Upper lobe of right lung (tissue), 1 donor: ENCODE data around the gene CASK. TPM values are rescaled to one million over a fixed set of nuclear protein-coding genes. Genes with fewer than 3 reads are reported as not detected.

Source experiments
- ATAC-seq: fragments of 200-7000 bp; cut with Tn5 transposase; one replicate; pipeline ENCODE4 v1.9.1; 2020; ENCODE audit warnings: mild to moderate bottlenecking, moderate library complexity
- DNase-seq: peaks from one replicate; pipeline ENCODE4 v3.0.0-alpha.2; 2020
- H3K27ac ChIP-seq: fragments of 200-600 bp; one replicate; pipeline ENCODE4 v1.8.0; 2022
- H3K27me3 ChIP-seq: fragments of 200-600 bp; one replicate; pipeline ENCODE4 v1.8.0; 2022; ENCODE audit warnings: mild to moderate bottlenecking
- H3K36me3 ChIP-seq: fragments of 200-600 bp; one replicate; pipeline ENCODE4 v1.8.0; 2022
- H3K4me1 ChIP-seq: fragments of 200-600 bp; one replicate; pipeline ENCODE4 v1.8.0; 2022
- H3K4me3 ChIP-seq: fragments of 200-600 bp; one replicate; pipeline ENCODE4 v1.8.0; 2022; ENCODE audit warnings: mild to moderate bottlenecking
- H3K9me3 ChIP-seq: fragments of 200-600 bp; one replicate; pipeline ENCODE4 v1.8.0; 2022
- CTCF ChIP-seq: fragments of 200-600 bp; IDR thresholded peaks from one replicate; pipeline ENCODE4 v1.8.0; 2022; ENCODE audit warnings: antibody characterized with exemption
- intact Hi-C: fragments of 100-400 bp; cut with DNase I; formaldehyde crosslinking; loops from one replicate; pipeline ENCODE4 v1.11.0; 2022
- total RNA-seq: library from RNA; stranded (reverse); fragmentation: NEBNext Ultra II Directional; extraction: Animal tissue kit (Norgen Biotek cat#: 25700); gene quantifications from one replicate; pipeline ENCODE4 v1.2.1, GENCODE V29; 2021
- donor health status: DM: no; HTN: yes; CAD: no; lungs with severe emphysema.

Gene CASK
- total RNA-seq, 1 donor from 2014 or later: 60.4 TPM

- H3K27me3 ChIP-seq: no peaks in the 10 kb centered on the region
- H3K4me3 ChIP-seq: no peak overlapping the region
- no peak for ATAC-seq
- no peaks in the 10 kb centered on the region for H3K9me3 ChIP-seq
- DNase-seq: no peak
- H3K36me3 ChIP-seq: no peaks in the 10 kb centered on the region
- intact Hi-C loops: no loop called here
- no peaks in the 10 kb centered on the region for H3K4me1 ChIP-seq
- no peak overlapping the region for H3K27ac ChIP-seq
- TF ChIP-seq CTCF: no peak
These were observed 258.4 kb downstream of the CASK start for GRCh38 chrX:41664908-41665307.

GRCh38 chrX:41664375-41664901 is 258.9 kb downstream of the CASK start:
- no peak for TF ChIP-seq CTCF
- H3K36me3 ChIP-seq: no peaks in the 10 kb centered on the region
- ATAC-seq (no peak), DNase-seq (no peak)
- no peaks in the 10 kb centered on the region for H3K4me1 ChIP-seq
- intact Hi-C loops: no loop called here
- H3K27ac ChIP-seq: no peak overlapping the region
- H3K9me3 ChIP-seq: no peaks in the 10 kb centered on the region
- no peaks in the 10 kb centered on the region for H3K27me3 ChIP-seq
- H3K4me3 ChIP-seq: no peak overlapping the region

GRCh38 chrX:41661366-41662095 is 261.8 kb downstream of the CASK start:
- ATAC-seq (no peak), DNase-seq (no peak)
- no peaks in the 10 kb centered on the region for H3K27me3 ChIP-seq
- H3K9me3 ChIP-seq: no peaks in the 10 kb centered on the region
- TF ChIP-seq CTCF: no peak
- intact Hi-C loops: no loop called here
- H3K36me3 ChIP-seq: peaks cover 14% of the 10 kb centered on the region
- no peaks in the 10 kb centered on the region for H3K4me1 ChIP-seq
- no peak overlapping the region for H3K27ac ChIP-seq
- H3K4me3 ChIP-seq: no peak overlapping the region

GRCh38 chrX:41655631-41656030 is 267.7 kb downstream of the CASK start:
- H3K36me3 ChIP-seq: peaks cover 14% of the 10 kb centered on the region
- DNase-seq (no peak), ATAC-seq (no peak)
- no peaks in the 10 kb centered on the region for H3K27me3 ChIP-seq
- no peak overlapping the region for H3K27ac ChIP-seq
- no peaks in the 10 kb centered on the region for H3K4me1 ChIP-seq
- H3K4me3 ChIP-seq: no peak overlapping the region
- no peaks in the 10 kb centered on the region for H3K9me3 ChIP-seq
- TF ChIP-seq CTCF: no peak
- intact Hi-C loops: no loop called here

GRCh38 chrX:41655101-41655500 is 268.3 kb downstream of the CASK start:
- TF ChIP-seq CTCF: no peak
- DNase-seq (no peak), ATAC-seq (no peak)
- Histone ChIP-seq H3K27me3 (no peaks in the 10 kb centered on the region), H3K4me3 (no peak overlapping the region), H3K27ac (no peak overlapping the region), H3K4me1 (no peaks in the 10 kb centered on the region), H3K36me3 (peaks cover 14% of the 10 kb centered on the region), H3K9me3 (no peaks in the 10 kb centered on the region)
- intact Hi-C loops: no loop called here
